GM23338 (cell line): ENCODE measurements around the gene HLA-B.

Source experiments
- CREB1 ChIP-seq: fragments of 250-450 bp; sonication (Bioruptor Pico); IDR thresholded peaks from 2 replicates; pipeline ENCODE4 v1.5.0; 2020; ENCODE audit warnings: low read depth, mild to moderate bottlenecking, moderate library complexity
- EZH2 ChIP-seq: fragments of 200-600 bp; sonication (generic); IDR thresholded peaks from one replicate; pipeline ENCODE4 v1.8.0; 2017; ENCODE audit warnings: antibody characterized with exemption, mild to moderate bottlenecking, low read depth; ENCODE audit not compliant: unreplicated experiment
- EZH2phosphoT487 ChIP-seq: fragments of 200-600 bp; sonication (generic); IDR thresholded peaks from one replicate; pipeline ENCODE4 v1.8.1; 2018; ENCODE audit warnings: antibody characterized with exemption; ENCODE audit not compliant: unreplicated experiment
- JUNB ChIP-seq: IDR thresholded peaks from one replicate; pipeline ENCODE4 v1.6.1; 2016; ENCODE audit warnings: antibody characterized with exemption; ENCODE audit not compliant: unreplicated experiment
- NANOG ChIP-seq: IDR thresholded peaks from 2 replicates; pipeline ENCODE4 v1.6.1; 2016; ENCODE audit warnings: antibody characterized with exemption, borderline replicate concordance
- POLR2AphosphoS5 ChIP-seq: IDR thresholded peaks from 2 replicates; pipeline ENCODE4 v1.6.1; 2016; ENCODE audit warnings: antibody characterized with exemption, low read depth
- STAT1 ChIP-seq: IDR thresholded peaks from one replicate; pipeline ENCODE4 v1.6.1; 2016; ENCODE audit warnings: antibody characterized with exemption; ENCODE audit not compliant: unreplicated experiment
- ZNF114 ChIP-seq: fragments of 250-450 bp; sonication (Bioruptor Pico); IDR thresholded peaks from 2 replicates; pipeline ENCODE4 v1.5.0; 2020; ENCODE audit warnings: mild to moderate bottlenecking, moderate library complexity
- ZNF331 ChIP-seq: fragments of 250-450 bp; sonication (Bioruptor Pico); IDR thresholded peaks from 2 replicates; pipeline ENCODE4 v1.5.0; 2020; ENCODE audit warnings: low read depth, mild to moderate bottlenecking, moderate library complexity
- TF ChIP-seq, protein P1 (sequence below), 2 experiments: fragments of 200-600 bp in 1 of 2; sonication (generic) in 1 of 2; conservative IDR thresholded peaks; 2 replicates each; pipeline versions ENCODE4 v1.5.1 to v1.6.1; 2016 to 2017; ENCODE audit warnings: antibody characterized with exemption in 2 of 2, low read depth in 2 of 2, mild to moderate bottlenecking in 2 of 2, moderate library complexity in 1 of 2
- TF ChIP-seq, protein P2 (sequence below): IDR thresholded peaks from one replicate; pipeline ENCODE4 v1.6.1; 2018; ENCODE audit warnings: antibody characterized with exemption; ENCODE audit not compliant: unreplicated experiment
- TF ChIP-seq, protein P3 (sequence below): fragments of 250-450 bp; sonication (Bioruptor Pico); IDR thresholded peaks from 2 replicates; pipeline ENCODE4 v1.5.0; 2020; ENCODE audit warnings: mild to moderate bottlenecking, moderate library complexity
- TF ChIP-seq, protein P4 (sequence below): IDR thresholded peaks from 2 replicates; pipeline ENCODE4 v1.6.1; 2016; ENCODE audit warnings: antibody characterized with exemption

DNA sequence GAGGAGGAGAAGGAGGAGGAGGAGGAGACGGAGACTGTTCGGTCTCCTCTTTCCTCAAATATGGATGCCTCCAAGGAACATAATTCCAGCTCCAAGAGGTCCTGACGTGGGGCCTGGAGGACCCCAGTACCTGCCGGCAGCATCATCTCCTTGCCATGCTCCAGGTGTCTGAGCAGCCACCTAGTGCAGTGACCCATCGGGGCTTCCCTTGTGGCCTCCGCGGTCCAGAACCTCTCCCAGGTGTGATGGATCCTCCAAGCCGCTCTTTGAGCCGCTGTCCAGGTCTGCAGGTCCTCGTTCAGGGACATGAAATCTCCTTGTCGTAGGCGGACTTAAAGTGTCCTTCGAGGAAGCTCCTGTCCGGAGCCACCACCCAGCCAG, 49.3 kb downstream of the HLA-B start:
- TF ChIP-seq, protein P1, sequence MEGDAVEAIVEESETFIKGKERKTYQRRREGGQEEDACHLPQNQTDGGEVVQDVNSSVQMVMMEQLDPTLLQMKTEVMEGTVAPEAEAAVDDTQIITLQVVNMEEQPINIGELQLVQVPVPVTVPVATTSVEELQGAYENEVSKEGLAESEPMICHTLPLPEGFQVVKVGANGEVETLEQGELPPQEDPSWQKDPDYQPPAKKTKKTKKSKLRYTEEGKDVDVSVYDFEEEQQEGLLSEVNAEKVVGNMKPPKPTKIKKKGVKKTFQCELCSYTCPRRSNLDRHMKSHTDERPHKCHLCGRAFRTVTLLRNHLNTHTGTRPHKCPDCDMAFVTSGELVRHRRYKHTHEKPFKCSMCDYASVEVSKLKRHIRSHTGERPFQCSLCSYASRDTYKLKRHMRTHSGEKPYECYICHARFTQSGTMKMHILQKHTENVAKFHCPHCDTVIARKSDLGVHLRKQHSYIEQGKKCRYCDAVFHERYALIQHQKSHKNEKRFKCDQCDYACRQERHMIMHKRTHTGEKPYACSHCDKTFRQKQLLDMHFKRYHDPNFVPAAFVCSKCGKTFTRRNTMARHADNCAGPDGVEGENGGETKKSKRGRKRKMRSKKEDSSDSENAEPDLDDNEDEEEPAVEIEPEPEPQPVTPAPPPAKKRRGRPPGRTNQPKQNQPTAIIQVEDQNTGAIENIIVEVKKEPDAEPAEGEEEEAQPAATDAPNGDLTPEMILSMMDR (conservative IDR thresholded peaks at IDR 0.05; ENCODE audit: low read depth in 2 of 2): no peak
- TF ChIP-seq, protein P2, sequence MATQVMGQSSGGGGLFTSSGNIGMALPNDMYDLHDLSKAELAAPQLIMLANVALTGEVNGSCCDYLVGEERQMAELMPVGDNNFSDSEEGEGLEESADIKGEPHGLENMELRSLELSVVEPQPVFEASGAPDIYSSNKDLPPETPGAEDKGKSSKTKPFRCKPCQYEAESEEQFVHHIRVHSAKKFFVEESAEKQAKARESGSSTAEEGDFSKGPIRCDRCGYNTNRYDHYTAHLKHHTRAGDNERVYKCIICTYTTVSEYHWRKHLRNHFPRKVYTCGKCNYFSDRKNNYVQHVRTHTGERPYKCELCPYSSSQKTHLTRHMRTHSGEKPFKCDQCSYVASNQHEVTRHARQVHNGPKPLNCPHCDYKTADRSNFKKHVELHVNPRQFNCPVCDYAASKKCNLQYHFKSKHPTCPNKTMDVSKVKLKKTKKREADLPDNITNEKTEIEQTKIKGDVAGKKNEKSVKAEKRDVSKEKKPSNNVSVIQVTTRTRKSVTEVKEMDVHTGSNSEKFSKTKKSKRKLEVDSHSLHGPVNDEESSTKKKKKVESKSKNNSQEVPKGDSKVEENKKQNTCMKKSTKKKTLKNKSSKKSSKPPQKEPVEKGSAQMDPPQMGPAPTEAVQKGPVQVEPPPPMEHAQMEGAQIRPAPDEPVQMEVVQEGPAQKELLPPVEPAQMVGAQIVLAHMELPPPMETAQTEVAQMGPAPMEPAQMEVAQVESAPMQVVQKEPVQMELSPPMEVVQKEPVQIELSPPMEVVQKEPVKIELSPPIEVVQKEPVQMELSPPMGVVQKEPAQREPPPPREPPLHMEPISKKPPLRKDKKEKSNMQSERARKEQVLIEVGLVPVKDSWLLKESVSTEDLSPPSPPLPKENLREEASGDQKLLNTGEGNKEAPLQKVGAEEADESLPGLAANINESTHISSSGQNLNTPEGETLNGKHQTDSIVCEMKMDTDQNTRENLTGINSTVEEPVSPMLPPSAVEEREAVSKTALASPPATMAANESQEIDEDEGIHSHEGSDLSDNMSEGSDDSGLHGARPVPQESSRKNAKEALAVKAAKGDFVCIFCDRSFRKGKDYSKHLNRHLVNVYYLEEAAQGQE: no peak
- no peak for TF ChIP-seq EZH2
- no peak for TF ChIP-seq EZH2phosphoT487
- no peak for TF ChIP-seq POLR2AphosphoS5
- TF ChIP-seq, protein P3, sequence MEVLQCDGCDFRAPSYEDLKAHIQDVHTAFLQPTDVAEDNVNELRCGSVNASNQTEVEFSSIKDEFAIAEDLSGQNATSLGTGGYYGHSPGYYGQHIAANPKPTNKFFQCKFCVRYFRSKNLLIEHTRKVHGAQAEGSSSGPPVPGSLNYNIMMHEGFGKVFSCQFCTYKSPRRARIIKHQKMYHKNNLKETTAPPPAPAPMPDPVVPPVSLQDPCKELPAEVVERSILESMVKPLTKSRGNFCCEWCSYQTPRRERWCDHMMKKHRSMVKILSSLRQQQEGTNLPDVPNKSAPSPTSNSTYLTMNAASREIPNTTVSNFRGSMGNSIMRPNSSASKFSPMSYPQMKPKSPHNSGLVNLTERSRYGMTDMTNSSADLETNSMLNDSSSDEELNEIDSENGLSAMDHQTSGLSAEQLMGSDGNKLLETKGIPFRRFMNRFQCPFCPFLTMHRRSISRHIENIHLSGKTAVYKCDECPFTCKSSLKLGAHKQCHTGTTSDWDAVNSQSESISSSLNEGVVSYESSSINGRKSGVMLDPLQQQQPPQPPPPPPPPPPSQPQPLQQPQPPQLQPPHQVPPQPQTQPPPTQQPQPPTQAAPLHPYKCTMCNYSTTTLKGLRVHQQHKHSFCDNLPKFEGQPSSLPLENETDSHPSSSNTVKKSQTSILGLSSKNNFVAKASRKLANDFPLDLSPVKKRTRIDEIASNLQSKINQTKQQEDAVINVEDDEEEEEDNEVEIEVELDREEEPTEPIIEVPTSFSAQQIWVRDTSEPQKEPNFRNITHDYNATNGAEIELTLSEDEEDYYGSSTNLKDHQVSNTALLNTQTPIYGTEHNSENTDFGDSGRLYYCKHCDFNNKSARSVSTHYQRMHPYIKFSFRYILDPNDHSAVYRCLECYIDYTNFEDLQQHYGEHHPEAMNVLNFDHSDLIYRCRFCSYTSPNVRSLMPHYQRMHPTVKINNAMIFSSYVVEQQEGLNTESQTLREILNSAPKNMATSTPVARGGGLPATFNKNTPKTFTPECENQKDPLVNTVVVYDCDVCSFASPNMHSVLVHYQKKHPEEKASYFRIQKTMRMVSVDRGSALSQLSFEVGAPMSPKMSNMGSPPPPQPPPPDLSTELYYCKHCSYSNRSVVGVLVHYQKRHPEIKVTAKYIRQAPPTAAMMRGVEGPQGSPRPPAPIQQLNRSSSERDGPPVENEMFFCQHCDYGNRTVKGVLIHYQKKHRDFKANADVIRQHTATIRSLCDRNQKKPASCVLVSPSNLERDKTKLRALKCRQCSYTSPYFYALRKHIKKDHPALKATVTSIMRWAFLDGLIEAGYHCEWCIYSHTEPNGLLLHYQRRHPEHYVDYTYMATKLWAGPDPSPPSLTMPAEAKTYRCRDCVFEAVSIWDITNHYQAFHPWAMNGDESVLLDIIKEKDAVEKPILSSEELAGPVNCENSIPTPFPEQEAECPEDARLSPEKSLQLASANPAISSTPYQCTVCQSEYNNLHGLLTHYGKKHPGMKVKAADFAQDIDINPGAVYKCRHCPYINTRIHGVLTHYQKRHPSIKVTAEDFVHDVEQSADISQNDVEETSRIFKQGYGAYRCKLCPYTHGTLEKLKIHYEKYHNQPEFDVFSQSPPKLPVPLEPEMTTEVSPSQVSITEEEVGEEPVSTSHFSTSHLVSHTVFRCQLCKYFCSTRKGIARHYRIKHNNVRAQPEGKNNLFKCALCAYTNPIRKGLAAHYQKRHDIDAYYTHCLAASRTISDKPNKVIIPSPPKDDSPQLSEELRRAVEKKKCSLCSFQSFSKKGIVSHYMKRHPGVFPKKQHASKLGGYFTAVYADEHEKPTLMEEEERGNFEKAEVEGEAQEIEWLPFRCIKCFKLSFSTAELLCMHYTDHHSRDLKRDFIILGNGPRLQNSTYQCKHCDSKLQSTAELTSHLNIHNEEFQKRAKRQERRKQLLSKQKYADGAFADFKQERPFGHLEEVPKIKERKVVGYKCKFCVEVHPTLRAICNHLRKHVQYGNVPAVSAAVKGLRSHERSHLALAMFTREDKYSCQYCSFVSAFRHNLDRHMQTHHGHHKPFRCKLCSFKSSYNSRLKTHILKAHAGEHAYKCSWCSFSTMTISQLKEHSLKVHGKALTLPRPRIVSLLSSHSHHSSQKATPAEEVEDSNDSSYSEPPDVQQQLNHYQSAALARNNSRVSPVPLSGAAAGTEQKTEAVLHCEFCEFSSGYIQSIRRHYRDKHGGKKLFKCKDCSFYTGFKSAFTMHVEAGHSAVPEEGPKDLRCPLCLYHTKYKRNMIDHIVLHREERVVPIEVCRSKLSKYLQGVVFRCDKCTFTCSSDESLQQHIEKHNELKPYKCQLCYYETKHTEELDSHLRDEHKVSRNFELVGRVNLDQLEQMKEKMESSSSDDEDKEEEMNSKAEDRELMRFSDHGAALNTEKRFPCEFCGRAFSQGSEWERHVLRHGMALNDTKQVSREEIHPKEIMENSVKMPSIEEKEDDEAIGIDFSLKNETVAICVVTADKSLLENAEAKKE (CRISPR knock-in tag): no peak
- TF ChIP-seq CREB1 (CRISPR knock-in tag): no peak
- TF ChIP-seq ZNF331: no peak
- no peak for TF ChIP-seq NANOG
- TF ChIP-seq JUNB: no peak
- no peak for TF ChIP-seq STAT1
- TF ChIP-seq, protein P4, sequence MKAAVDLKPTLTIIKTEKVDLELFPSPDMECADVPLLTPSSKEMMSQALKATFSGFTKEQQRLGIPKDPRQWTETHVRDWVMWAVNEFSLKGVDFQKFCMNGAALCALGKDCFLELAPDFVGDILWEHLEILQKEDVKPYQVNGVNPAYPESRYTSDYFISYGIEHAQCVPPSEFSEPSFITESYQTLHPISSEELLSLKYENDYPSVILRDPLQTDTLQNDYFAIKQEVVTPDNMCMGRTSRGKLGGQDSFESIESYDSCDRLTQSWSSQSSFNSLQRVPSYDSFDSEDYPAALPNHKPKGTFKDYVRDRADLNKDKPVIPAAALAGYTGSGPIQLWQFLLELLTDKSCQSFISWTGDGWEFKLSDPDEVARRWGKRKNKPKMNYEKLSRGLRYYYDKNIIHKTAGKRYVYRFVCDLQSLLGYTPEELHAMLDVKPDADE: no peak
- no peak for TF ChIP-seq ZNF114
